ENCODE results near the gene HP1BP3.
A peak's percentile ranks its signal among the peaks of the same experiment; 100 is the strongest.
"Not testable (repeated sequence)": the region's sequence is repeated elsewhere in the genome, so short reads cannot be mapped to it uniquely, and the experiment has no call there.

The HP1BP3 gene, protein sequence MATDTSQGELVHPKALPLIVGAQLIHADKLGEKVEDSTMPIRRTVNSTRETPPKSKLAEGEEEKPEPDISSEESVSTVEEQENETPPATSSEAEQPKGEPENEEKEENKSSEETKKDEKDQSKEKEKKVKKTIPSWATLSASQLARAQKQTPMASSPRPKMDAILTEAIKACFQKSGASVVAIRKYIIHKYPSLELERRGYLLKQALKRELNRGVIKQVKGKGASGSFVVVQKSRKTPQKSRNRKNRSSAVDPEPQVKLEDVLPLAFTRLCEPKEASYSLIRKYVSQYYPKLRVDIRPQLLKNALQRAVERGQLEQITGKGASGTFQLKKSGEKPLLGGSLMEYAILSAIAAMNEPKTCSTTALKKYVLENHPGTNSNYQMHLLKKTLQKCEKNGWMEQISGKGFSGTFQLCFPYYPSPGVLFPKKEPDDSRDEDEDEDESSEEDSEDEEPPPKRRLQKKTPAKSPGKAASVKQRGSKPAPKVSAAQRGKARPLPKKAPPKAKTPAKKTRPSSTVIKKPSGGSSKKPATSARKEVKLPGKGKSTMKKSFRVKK

GRCh38 chr1:20787029-20787839 lies at the start of gene HP1BP3:
Gene HP1BP3 (minus strand): TSS chr1:20787307. CDS start chr1:20780440, 6,867 bp downstream.
- peak; percentile 47 for DNase-seq (ENCODE audit: low read depth)

- no peak for DNase-seq (ENCODE audit: low read depth)
Measured at GRCh38 chr1:20836230-20836629, 49.1 kb upstream of the HP1BP3 start.

DNA sequence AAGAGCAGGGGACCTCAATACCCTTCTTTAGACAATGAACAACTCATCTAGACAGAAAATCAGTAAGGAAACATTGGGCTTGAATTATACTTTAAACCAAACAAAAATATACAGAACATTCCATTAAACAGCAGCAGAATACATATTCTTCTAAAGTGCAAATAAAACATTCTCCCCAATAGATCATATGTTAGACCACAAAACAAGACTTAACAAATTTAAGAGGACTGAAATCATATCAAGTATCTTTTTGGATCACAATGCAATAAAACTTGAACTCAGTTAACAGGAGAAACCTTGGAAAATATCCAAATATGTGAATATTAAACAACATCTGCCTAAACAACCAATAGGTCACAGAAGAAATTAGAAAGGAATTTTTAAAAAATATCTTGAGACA lies 47.7 kb upstream of the HP1BP3 start:
- DNase-seq (ENCODE audit: low read depth), result no peak

DNA sequence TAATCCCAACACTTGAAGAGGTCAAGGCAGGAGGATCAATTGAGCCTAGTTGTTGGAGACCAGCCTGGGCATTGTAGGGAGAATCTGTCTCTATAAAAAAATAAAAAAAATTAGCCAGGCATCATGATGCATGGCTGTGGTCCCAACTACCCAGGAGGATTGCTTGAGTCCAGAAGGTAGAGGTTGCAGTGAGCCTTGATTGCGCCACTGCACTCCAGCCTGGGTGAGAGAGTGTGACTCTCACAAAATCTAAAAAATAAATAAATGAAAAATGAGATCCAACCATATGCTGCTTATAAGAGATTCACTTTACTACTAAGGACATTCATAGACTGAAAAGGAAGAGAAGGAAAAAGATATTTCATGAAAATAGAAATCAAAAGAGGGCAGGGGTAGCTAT lies 47.1 kb upstream of the HP1BP3 start:
- DNase-seq (ENCODE audit: low read depth), result no peak

- peak; percentile 19 for DNase-seq (ENCODE audit: low read depth)
Measured at GRCh38 chr1:20830378-20830777, 43.3 kb upstream of the HP1BP3 start.

DNA sequence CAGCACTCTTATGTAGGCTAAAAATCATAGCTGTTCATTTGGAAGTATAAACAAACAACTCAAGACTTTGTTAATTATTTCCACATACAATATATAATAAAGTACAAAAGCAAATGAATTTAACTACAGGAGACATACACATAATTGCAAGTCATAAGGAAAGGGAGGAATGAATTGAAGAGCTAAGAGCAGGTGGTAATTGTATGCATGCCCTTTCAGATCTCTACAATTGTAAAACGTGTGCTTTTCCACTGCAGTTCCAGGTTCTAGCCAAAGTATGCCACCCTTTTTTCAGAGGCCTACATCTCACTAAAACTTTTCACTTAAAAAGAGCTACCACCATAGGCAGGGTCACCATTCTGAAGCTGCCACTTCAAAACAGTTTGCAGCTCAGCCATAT lies 42.8 kb upstream of the HP1BP3 start:
- DNase-seq (ENCODE audit: low read depth), result no peak

DNA sequence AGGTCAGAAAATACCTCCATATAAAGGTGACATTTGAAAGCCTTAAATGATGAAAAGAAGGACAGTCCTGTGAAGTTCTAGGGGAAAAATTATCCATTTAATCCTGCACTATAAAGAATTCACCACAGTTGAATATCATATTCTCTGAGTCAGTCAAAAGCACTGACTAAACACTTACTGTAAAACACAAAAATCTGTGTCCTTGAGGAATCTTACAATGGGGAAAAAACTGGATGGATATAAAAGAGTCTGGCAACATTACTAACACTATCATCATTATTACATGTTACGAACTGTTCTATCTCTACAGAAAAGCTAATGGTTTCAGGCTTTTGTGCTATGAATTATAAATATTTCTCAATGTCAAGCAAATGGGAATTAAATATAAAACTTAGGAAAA lies 42.4 kb upstream of the HP1BP3 start:
- DNase-seq (ENCODE audit: low read depth), result peak; percentile 35

DNA sequence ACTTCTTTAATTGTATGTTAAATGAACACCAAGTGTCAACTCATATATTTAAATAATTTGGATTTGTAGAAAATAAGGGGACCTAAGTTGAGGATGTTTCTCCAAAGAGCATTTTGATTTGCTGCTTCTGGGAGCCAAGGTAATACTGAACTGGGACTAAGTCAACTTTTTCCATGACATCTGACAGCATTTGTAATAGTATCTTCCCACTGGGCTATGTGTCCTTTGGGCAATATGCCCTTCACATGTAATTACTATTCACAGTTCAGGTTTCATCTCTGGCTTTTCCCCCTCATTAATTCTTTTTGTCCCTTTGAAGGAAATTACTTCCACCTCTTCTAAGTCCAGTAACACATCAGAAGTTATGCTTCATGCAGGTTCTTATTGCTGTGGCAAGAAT lies 36.7 kb upstream of the HP1BP3 start:
- no peak for DNase-seq (ENCODE audit: low read depth)

DNA sequence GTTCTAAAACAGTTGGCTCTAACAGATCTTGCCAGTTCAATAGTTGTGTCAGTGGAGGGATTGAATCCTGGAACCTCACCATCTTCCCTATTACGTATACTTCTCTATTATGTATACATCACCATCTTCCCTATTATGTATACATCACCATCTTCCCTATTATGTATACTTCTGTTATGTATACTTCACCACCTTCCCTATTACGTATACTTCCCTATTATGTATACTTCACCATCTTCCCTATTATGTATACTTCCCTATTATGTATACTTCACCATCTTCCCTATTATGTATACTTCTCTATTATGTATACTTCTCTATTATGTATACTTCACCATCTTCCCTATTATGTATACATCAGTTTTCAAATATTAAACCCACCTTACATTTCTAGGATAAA lies 34.4 kb upstream of the HP1BP3 start:
- no peak for DNase-seq (ENCODE audit: low read depth)

DNA sequence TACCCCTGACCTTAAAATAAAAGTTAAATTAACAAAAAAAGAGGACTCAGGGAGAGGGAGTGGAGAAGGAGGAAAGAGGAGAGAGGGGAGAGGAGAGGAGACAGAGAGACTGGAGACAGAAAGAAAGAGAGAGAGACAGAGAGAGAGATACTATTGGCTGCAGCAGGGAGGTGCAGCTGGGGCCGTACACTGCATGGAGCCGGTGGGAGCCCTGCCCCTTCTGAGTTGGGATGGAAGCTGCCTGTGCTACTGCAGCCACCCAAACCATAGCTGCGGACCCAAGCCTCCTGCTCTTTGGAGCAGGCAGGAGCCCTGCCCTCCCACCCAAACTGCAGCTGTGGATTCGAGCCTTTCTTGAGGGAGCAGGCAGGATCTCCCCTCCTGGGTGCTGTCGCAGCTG lies 32.7 kb upstream of the HP1BP3 start:
- no peak for DNase-seq (ENCODE audit: low read depth)

DNA sequence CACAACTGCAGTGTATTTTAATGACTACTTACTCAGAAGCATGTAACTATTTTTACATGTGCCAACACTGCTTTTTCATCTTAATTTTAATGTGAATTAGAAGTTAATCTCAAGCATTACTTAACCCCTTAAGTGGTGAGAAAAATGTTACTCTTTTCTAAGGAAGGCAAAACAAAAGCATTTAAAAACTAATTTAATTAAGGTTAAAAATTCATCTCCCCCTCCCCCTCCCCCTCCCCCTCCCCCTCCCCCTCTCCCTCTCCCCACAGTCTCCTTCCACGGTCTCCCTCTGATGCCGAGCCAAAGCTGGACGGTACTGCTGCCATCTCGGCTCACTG lies 27.4 kb upstream of the HP1BP3 start:
- DNase-seq (ENCODE audit: low read depth), result no peak

DNA sequence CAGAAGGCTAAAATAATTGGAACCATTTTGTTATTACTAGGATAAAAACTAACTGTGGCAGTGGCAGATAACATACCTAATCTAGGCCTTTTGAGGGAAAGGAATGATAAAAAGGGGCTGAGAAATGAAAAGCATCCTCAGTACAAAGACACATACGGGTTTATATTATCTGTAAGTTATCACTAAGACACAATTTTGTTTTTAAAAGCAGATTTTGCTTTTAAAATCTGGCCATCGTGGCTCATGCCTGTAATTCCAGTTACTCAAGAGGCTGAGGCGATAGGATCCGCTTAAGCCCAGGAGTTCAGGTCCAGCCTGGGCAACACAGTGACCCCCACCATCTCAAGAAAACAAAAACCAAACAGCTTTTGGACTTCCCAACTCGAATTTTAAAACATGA lies 24.8 kb upstream of the HP1BP3 start:
- no peak for DNase-seq (ENCODE audit: low read depth)

- no peak for DNase-seq (ENCODE audit: low read depth)
Measured at GRCh38 chr1:20793236-20793635, 6.1 kb upstream of the HP1BP3 start.

GRCh38 chr1:20792196-20792595 lies 5.1 kb upstream of the HP1BP3 start:
- DNase-seq (ENCODE audit: low read depth), result peak; percentile 96

DNA sequence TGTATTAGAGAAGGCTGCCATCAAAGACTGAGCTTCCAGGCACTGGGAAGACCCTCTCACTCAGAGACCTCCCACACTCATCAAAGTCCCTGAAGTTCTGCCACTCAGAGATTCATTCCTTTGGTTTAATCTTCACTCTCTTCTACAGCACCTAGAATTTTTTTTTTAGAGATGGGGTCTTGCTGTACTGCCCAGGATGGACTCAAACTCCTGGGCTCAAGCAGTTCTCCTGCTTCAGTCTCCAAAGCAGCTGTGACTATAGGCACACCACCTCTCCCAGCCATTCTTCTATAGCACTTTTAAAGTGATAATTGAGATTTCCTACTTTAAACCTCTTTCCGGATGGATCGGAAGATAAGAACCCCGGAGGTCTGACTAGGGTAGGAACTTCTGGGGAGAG lies 3.7 kb upstream of the HP1BP3 start:
- no peak for DNase-seq (ENCODE audit: low read depth)

- not testable (repeated sequence) for DNase-seq (ENCODE audit: low read depth)
Measured at GRCh38 chr1:20789598-20789997, 2.5 kb upstream of the HP1BP3 start.

DNA sequence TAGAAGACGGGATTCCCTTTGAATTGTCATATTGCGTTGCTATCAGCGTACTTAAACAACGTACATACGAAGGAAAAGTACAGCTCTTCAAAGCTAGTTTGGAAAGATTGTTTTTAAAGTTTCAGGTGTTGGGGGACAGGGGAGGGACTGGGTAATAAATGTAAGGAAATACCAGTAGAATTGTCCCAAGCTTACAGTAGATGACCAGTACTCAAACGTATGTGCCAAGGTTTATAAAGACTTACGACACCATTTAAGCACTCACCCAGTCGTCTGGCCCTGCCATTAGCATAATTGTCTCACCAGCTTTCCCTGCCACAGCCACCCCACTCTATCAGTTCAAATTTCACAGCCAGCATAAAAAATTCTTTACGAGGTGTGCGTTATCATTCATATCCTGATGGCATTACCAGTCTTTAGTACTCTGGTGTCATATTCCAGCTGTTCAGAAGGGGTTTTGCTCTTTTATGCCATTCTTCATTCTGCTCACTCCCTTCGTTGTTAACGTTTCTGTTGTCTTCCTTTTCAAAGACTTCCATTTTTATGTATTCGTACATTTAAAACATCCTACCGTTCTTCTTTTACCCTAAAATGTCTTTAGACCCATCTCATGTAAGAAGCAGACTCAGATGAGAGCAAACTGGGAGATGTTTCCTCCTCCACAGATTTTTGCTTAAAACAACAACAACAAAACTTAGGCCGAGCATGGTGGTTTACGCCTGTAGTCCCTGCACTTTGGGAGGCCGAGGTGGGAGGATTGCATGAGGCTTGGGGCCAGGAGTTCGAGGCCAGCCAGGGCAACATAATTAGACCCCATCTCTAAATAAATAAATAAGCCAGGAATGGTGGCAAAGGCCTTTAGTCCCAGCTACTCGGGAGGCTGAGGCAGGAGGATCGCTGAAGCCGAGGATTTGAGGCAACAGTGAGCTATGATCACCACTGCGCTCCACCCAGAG lies 1.0 kb upstream of the HP1BP3 start:
- peak; percentile 71 for DNase-seq (ENCODE audit: low read depth)

GRCh38 chr1:20786253-20787028 lies 666 bp downstream of the HP1BP3 start:
- peak; percentile 87 for DNase-seq (ENCODE audit: low read depth)

DNA sequence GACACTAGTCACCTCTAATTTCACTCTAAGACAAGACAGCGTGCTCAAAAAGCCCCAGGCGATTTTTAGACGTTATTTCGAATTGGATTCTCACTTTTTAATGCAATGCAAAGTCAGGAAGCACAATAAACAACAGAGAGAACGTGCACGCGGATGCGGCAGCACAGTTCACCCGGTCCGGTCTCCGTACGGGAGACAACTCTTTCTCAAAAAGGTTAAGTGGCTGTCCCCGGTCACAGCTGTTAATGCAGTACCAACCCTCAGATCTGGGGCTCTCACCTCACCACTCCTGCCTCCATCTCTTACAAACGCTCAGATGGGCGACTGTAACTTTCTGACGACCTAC lies 1.2 kb downstream of the HP1BP3 start:
- no peak for DNase-seq (ENCODE audit: low read depth)

DNA sequence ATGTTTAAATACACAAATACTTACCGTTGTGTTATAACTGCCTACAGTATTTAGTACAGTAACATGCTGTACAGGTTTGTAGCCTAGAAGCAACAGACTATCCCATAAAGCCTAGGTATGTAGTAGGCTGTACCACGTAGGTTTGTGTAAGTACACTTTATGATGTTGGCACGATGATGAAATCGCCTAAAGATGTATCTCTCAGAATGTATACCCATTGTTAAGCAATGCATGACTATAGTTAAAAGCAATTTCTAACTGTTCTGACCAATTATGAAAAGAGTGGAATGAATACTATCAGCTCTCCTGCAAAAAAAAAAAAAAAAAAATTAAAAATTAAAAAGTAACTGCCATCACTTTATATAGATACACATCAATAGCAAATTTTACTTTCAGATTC lies 11.4 kb downstream of the HP1BP3 start:
- DNase-seq (ENCODE audit: low read depth), result no peak

DNA sequence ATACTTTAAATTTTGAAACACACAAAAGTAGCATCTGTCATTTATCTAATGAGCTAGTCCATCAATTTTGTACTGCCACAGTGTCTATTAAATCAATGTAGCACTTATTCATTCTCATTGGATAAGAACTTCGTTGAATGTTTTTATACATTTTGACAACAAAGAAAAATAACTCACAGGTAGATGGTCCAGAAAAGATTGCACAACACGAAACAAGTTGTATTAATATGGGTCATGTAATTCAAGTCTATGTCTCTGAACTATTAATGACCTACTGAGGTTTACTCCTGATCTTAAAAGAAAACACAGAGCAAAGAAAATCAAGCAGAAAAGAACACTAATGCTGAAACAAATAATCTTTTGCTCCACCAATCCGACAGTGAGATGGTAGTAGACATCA lies 15.3 kb downstream of the HP1BP3 start:
- no peak for DNase-seq (ENCODE audit: low read depth)

Measured in amniotic epithelial cell (primary cell).